NCI-H1930 (cell line): ENCODE results near the gene CNOT11.
"Not testable (repeated sequence)": the region's sequence is repeated elsewhere in the genome, so short reads cannot be mapped to it uniquely, and the experiment has no call there.

Experiments
- DNase-seq, 2 experiments: peaks; one replicate each; lab custom pipeline; 2025; lab: John Stamatoyannopoulos, UW

CNOT11 gene

GRCh38 chr2:101245468-101245867, 7.2 kb upstream of the CNOT11 start:
- not testable (repeated sequence) for DNase-seq

- DNase-seq = not testable (repeated sequence)
These were observed 3.9 kb upstream of the CNOT11 start for GRCh38 chr2:101248756-101249155.

GRCh38 chr2:101249826-101250225, 2.9 kb upstream of the CNOT11 start:
- DNase-seq = no peak

- not testable (repeated sequence) for DNase-seq
These were observed 1.4 kb upstream of the CNOT11 start for GRCh38 chr2:101251246-101251781.

- peak; percentile 50 to 56 for DNase-seq
These were observed 760 bp upstream of the CNOT11 start for GRCh38 chr2:101251844-101252407.

- peak in 1 of 2 experiments; percentile 33 for DNase-seq
These were observed 472 bp downstream of the CNOT11 start for GRCh38 chr2:101253013-101253702.

GRCh38 chr2:101253703-101254450, 1.2 kb downstream of the CNOT11 start:
- no peak for DNase-seq

- no peak for DNase-seq
These were observed 2.8 kb downstream of the CNOT11 start for GRCh38 chr2:101255501-101255900.

GRCh38 chr2:101256316-101256715, 3.6 kb downstream of the CNOT11 start:
- no peak for DNase-seq

- no peak for DNase-seq
These were observed 6.1 kb downstream of the CNOT11 start for GRCh38 chr2:101258804-101259203.

- no peak for DNase-seq
These were observed 9.5 kb downstream of the CNOT11 start for GRCh38 chr2:101262142-101262541.

- DNase-seq = no peak
These were observed 10.7 kb downstream of the CNOT11 start for GRCh38 chr2:101263377-101263800.

GRCh38 chr2:101264360-101264939, 11.8 kb downstream of the CNOT11 start:
- DNase-seq = no peak

GRCh38 chr2:101265893-101266499, 13.3 kb downstream of the CNOT11 start:
- no peak for DNase-seq

- DNase-seq = no peak
These were observed 15.3 kb downstream of the CNOT11 start for GRCh38 chr2:101267671-101268656.

- DNase-seq = no peak
These were observed 18.1 kb downstream of the CNOT11 start for GRCh38 chr2:101270700-101271259.

- DNase-seq = no peak
These were observed 19.5 kb downstream of the CNOT11 start for GRCh38 chr2:101272045-101272784.

- DNase-seq = no peak
These were observed 20.4 kb downstream of the CNOT11 start for GRCh38 chr2:101273056-101273455.

GRCh38 chr2:101274142-101274541, 21.5 kb downstream of the CNOT11 start:
- DNase-seq = no peak

- DNase-seq = no peak
These were observed 24.4 kb downstream of the CNOT11 start for GRCh38 chr2:101277111-101277510.
